22Rv1 (cell line): Measurements from ENCODE around the gene FLRT2.
A peak's percentile ranks its signal among the peaks of the same experiment; 100 is the strongest.

ENCODE experiments used
- H3K27ac ChIP-seq: fragments of 450-650 bp; 2 replicates; pipeline ENCODE4 v1.5.1; 2017
- CTCF ChIP-seq: fragments of 450-650 bp; IDR thresholded peaks from 2 replicates; pipeline ENCODE4 v1.5.1; 2017; ENCODE audit warnings: mild to moderate bottlenecking
- ZFX ChIP-seq: fragments of 450-650 bp; IDR thresholded peaks from 2 replicates; pipeline ENCODE4 v1.6.1; 2017; ENCODE audit warnings: antibody characterized with exemption, borderline replicate concordance

Gene FLRT2

GRCh38 chr14:85535321-85535720 lies 5.4 kb downstream of the FLRT2 start:
- no peak overlapping the region for H3K27ac ChIP-seq
- no peak for TF ChIP-seq ZFX
- TF ChIP-seq CTCF, result no peak

GRCh38 chr14:85535991-85536832 lies 6.3 kb downstream of the FLRT2 start:
- TF ChIP-seq CTCF (peak; percentile 50), ZFX (no peak)
- no peak overlapping the region for H3K27ac ChIP-seq

- no peak overlapping the region for H3K27ac ChIP-seq
- TF ChIP-seq CTCF, result no peak
- no peak for TF ChIP-seq ZFX
These were observed 6.9 kb downstream of the FLRT2 start for GRCh38 chr14:85536833-85537190.

- no peak for TF ChIP-seq ZFX
- TF ChIP-seq CTCF, result no peak
- no peak overlapping the region for H3K27ac ChIP-seq
These were observed 7.6 kb downstream of the FLRT2 start for GRCh38 chr14:85537526-85537925.

- no peak overlapping the region for H3K27ac ChIP-seq
These were observed 8.7 kb downstream of the FLRT2 start for GRCh38 chr14:85538636-85539035.

GRCh38 chr14:85539510-85539909 lies 9.6 kb downstream of the FLRT2 start:
- H3K27ac ChIP-seq, result no peak overlapping the region
- TF ChIP-seq ZFX, result no peak
- TF ChIP-seq CTCF, result no peak

More at GRCh38 chr14:85538636-85539035, 8.7 kb downstream of the FLRT2 start:
- TF ChIP-seq ZFX (no peak), CTCF (no peak)

GRCh38 chr14:85542623-85543022 lies 12.7 kb downstream of the FLRT2 start:
- no peak for TF ChIP-seq ZFX
- H3K27ac ChIP-seq, result no peak overlapping the region
